ENCODE measurements around the gene P2RX1. TPM values are rescaled to one million over a fixed set of nuclear protein-coding genes. Genes with fewer than 3 reads are reported as not detected.

P2RX1 gene
- total RNA-seq, 1 experiment from 2014 or later: not detected

DNA sequence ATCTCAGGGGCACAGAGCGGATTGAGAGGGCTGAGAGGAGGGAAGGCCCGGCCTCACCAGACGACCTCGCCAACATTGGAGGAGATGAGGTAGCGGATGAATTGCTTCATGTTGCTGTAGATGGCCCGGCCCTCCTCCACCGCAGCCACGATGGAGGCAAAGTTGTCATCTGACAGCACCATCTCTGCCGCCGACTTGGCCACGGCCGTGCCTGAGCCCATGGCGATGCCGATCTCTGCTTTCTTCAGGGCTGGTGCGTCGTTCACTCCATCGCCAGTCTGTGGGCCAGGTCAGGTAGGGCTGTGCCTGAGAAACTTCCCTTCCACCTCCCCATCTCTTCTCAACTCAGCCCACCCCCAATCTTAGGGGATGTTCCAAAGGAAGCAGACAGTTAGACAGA is 21.1 kb upstream of the P2RX1 start:
- Histone ChIP-seq H3K4ac (ENCODE audit: low read depth, low read length) (no peak overlapping the region), H3K9ac (ENCODE audit: extremely low read depth, insufficient read length, low read length) (no peak overlapping the region), H3K14ac (ENCODE audit: insufficient read depth, low read length) (no peak overlapping the region), H4K91ac (ENCODE audit: insufficient read length, low read depth, low read length) (no peak overlapping the region), H3K27me3 (ENCODE audit: insufficient read depth, low read length) (no peaks in the 10 kb centered on the region), H3K4me2 (ENCODE audit: insufficient read depth, insufficient read length, low read length) (no peak overlapping the region), H3K79me1 (ENCODE audit: insufficient read depth, low read depth, low read length, poor library complexity, severe bottlenecking) (no peaks in the 10 kb centered on the region), H3K9me3 (ENCODE audit: control insufficient read depth, low read depth, low read length) (no peaks in the 10 kb centered on the region), H3K27ac (ENCODE audit: insufficient read length, low read depth, low read length) (no peak overlapping the region), H2BK12ac (ENCODE audit: insufficient read length, low read depth, low read length) (no peak overlapping the region), H4K20me1 (ENCODE audit: control insufficient read depth, insufficient read depth, insufficient read length) (no peaks in the 10 kb centered on the region), H2AFZ (ENCODE audit: low read length) (no peak overlapping the region), H3K18ac (ENCODE audit: insufficient read length, low read depth, low read length) (no peak overlapping the region), H4K5ac (ENCODE audit: insufficient read length, low read depth, low read length) (no peak overlapping the region), H2BK20ac (ENCODE audit: low read depth, low read length, poor library complexity, severe bottlenecking) (no peak overlapping the region), H4K8ac (replicated peaks; ENCODE audit: insufficient read length, low read depth, low read length) (no peak overlapping the region), H2BK120ac (ENCODE audit: low read depth, low read length, poor library complexity, severe bottlenecking) (no peak overlapping the region), H3K79me2 (ENCODE audit: insufficient read depth, low read length) (no peaks in the 10 kb centered on the region), H3K4me1 (ENCODE audit: insufficient read depth, low read length) (no peaks in the 10 kb centered on the region), H3K56ac (ENCODE audit: insufficient read length, low read depth, low read length) (no peak overlapping the region), H2AK5ac (ENCODE audit: insufficient read length, low read length) (no peak overlapping the region), H2BK5ac (ENCODE audit: insufficient read length, low read length) (no peak overlapping the region), H3T11ph (ENCODE audit: low read length) (no peak overlapping the region), H3K23me2 (ENCODE audit: insufficient read length, low read depth, low read length, poor library complexity, severe bottlenecking) (no peaks in the 10 kb centered on the region), H3K23ac (ENCODE audit: insufficient read length, low read depth, low read length) (no peak overlapping the region), H2BK15ac (ENCODE audit: low read depth, low read length) (no peak overlapping the region)
- no peaks in the 10 kb centered on the region for H3K27me3 Mint-ChIP-seq (ENCODE audit: low read depth)
- TF ChIP-seq, protein P1, sequence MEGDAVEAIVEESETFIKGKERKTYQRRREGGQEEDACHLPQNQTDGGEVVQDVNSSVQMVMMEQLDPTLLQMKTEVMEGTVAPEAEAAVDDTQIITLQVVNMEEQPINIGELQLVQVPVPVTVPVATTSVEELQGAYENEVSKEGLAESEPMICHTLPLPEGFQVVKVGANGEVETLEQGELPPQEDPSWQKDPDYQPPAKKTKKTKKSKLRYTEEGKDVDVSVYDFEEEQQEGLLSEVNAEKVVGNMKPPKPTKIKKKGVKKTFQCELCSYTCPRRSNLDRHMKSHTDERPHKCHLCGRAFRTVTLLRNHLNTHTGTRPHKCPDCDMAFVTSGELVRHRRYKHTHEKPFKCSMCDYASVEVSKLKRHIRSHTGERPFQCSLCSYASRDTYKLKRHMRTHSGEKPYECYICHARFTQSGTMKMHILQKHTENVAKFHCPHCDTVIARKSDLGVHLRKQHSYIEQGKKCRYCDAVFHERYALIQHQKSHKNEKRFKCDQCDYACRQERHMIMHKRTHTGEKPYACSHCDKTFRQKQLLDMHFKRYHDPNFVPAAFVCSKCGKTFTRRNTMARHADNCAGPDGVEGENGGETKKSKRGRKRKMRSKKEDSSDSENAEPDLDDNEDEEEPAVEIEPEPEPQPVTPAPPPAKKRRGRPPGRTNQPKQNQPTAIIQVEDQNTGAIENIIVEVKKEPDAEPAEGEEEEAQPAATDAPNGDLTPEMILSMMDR (conservative IDR thresholded peaks at IDR 0.05): no peak
- H3K9me3 Mint-ChIP-seq: no peaks in the 10 kb centered on the region
- peaks cover 9 to 26% (median 26%) of the 10 kb centered on the region in 3 experiments; a peak in 6 of 7 replicates for H3K36me3 Mint-ChIP-seq (ENCODE audit: insufficient read depth in 1 of 3, low read depth in 3 of 3)
- peak overlapping the region in 1 of 3 experiments; percentile 58; a peak in 3 of 7 replicates for H3K27ac Mint-ChIP-seq
- peaks cover 0 to 4% of the 10 kb centered on the region in 2 experiments; a peak in 2 of 4 replicates for H3K4me1 Mint-ChIP-seq
- H3K4me3 Mint-ChIP-seq: no peak overlapping the region
- no CpG with 5 or more reads among the region's 17 CpGs for WGBS (ENCODE audit: extremely low coverage, insufficient read length, low lambda C conversion rate)
- no peak for DNase-seq
